Activated naive CD8-positive, alpha-beta T cell (primary cell): ENCODE results near the gene CEACAM8.

Experiments
- H3K27ac Mint-ChIP-seq: one replicate; pipeline ENCODE4 v1.8.0; 2021; ENCODE audit warnings: mixed read lengths
- H3K27me3 Mint-ChIP-seq: one replicate; pipeline ENCODE4 v1.8.0; 2021; ENCODE audit warnings: mixed read lengths
- H3K36me3 Mint-ChIP-seq: one replicate; pipeline ENCODE4 v1.8.0; 2021; ENCODE audit warnings: mixed read lengths
- H3K4me1 Mint-ChIP-seq: one replicate; pipeline ENCODE4 v1.8.0; 2021; ENCODE audit warnings: low read depth, mixed read lengths
- H3K4me3 Mint-ChIP-seq: one replicate; pipeline ENCODE4 v1.8.0; 2021; ENCODE audit warnings: mild to moderate bottlenecking, mixed read lengths
- H3K9me3 Mint-ChIP-seq: one replicate; pipeline ENCODE4 v1.8.0; 2021; ENCODE audit warnings: low read depth, mixed read lengths

Gene CEACAM8

DNA sequence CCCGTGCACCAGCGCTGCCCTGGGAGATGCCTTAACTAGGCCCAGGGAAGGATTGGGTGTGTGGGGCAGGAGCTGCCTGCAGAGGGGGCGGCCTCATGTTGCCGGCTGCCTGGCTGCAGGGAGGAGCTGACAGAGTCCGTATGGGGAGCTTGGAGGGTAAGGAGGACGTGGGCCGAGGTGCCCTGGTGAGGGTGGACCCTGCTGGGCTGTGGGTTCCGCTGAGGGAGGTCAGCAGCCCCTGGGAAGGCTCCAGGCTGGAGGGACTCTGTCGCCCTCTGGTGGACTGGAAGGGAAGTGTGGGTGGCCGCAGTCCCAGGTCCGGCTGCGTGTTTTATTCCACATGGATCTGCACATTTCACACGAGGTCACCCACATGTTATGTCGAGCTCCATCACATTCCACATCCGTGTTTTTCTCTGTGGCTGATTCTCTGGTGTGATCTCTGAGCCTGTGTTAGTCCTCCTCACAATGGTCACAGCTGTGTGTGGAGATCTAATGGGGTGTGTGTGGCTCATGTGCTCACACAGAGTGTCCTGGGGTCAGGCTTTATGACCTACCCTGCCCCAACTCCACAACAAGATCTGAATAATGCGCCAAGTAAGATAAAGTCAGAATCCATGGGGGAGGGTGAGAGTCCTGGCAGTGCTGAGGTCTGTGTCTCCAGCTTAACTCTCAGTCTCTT, 1.8 kb upstream of the CEACAM8 start:
- Mint-ChIP-seq H3K27me3 (peaks cover 3% of the 10 kb centered on the region), H3K4me3 (no peak overlapping the region), H3K9me3 (no peaks in the 10 kb centered on the region), H3K4me1 (no peaks in the 10 kb centered on the region), H3K36me3 (no peaks in the 10 kb centered on the region), H3K27ac (no peak overlapping the region)

GRCh38 chr19:42595550-42596172, 937 bp upstream of the CEACAM8 start:
- peaks cover 3% of the 10 kb centered on the region for H3K27me3 Mint-ChIP-seq
- no peak overlapping the region for H3K4me3 Mint-ChIP-seq
- H3K9me3 Mint-ChIP-seq: no peaks in the 10 kb centered on the region
- H3K4me1 Mint-ChIP-seq: no peaks in the 10 kb centered on the region
- no peak overlapping the region for H3K27ac Mint-ChIP-seq
- H3K36me3 Mint-ChIP-seq: no peaks in the 10 kb centered on the region

- Mint-ChIP-seq H3K36me3 (no peaks in the 10 kb centered on the region), H3K27ac (no peak overlapping the region), H3K4me3 (no peak overlapping the region), H3K4me1 (no peaks in the 10 kb centered on the region), H3K27me3 (peaks cover 3% of the 10 kb centered on the region), H3K9me3 (no peaks in the 10 kb centered on the region)
Observed at GRCh38 chr19:42589792-42590191, 4.9 kb downstream of the CEACAM8 start.

GRCh38 chr19:42584466-42584865, 10.3 kb downstream of the CEACAM8 start:
- H3K27me3 Mint-ChIP-seq: peaks cover 12% of the 10 kb centered on the region
- no peaks in the 10 kb centered on the region for H3K9me3 Mint-ChIP-seq
- H3K27ac Mint-ChIP-seq: no peak overlapping the region
- H3K4me1 Mint-ChIP-seq: no peaks in the 10 kb centered on the region
- no peaks in the 10 kb centered on the region for H3K36me3 Mint-ChIP-seq
- no peak overlapping the region for H3K4me3 Mint-ChIP-seq

- Mint-ChIP-seq H3K36me3 (no peaks in the 10 kb centered on the region), H3K27me3 (peaks cover 13% of the 10 kb centered on the region), H3K4me1 (no peaks in the 10 kb centered on the region), H3K9me3 (no peaks in the 10 kb centered on the region), H3K27ac (no peak overlapping the region), H3K4me3 (no peak overlapping the region)
Observed at GRCh38 chr19:42577016-42577415, 17.7 kb downstream of the CEACAM8 start.

- Mint-ChIP-seq H3K36me3 (no peaks in the 10 kb centered on the region), H3K27ac (no peak overlapping the region), H3K4me3 (no peak overlapping the region), H3K9me3 (no peaks in the 10 kb centered on the region), H3K4me1 (no peaks in the 10 kb centered on the region), H3K27me3 (peaks cover 13% of the 10 kb centered on the region)
Observed at GRCh38 chr19:42576241-42576640, 18.5 kb downstream of the CEACAM8 start.

DNA sequence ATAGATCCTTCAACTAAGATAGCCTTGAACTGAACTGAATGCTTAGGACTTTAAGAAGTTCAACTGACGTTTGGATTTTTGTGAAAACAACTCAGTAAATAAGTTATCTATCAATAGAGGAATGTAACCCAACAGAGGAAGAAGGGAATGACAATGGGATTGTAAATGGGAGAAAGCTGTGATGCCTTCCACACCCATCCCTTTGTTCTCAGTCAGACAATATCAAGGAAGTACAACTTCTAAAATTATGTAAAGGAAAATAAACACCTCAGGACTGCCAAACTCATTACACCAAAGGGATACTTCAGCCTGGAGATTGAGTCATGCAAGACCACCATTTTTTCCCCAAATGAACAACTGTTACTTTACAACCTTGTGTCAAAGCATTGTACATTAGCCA, 21.1 kb downstream of the CEACAM8 start:
- no peaks in the 10 kb centered on the region for H3K36me3 Mint-ChIP-seq
- H3K4me3 Mint-ChIP-seq: no peak overlapping the region
- no peaks in the 10 kb centered on the region for H3K4me1 Mint-ChIP-seq
- H3K27me3 Mint-ChIP-seq: peaks cover 13% of the 10 kb centered on the region
- H3K9me3 Mint-ChIP-seq: no peaks in the 10 kb centered on the region
- H3K27ac Mint-ChIP-seq: no peak overlapping the region

DNA sequence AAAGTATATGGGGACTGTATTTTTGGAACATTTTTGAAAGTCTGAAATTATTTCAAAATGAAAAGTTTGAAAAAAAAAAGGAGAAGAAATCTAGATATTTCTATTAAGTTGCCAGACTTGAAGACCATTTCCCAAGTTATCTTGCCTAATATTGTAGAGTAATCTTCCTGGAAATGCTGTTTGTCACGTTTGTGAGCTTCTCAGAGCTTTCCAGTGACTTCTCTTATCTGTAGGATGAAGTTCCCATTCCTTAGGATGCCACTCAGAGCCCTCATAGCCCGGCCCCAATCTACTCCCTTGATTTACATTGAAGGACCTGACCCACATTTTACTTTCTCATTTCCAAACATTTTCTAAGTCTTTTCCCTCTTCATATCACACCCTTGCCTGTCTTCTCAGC, 23.6 kb downstream of the CEACAM8 start:
- Mint-ChIP-seq H3K9me3 (no peaks in the 10 kb centered on the region), H3K27ac (no peak overlapping the region), H3K36me3 (no peaks in the 10 kb centered on the region), H3K27me3 (peaks cover 10% of the 10 kb centered on the region), H3K4me1 (no peaks in the 10 kb centered on the region), H3K4me3 (no peak overlapping the region)

GRCh38 chr19:42569193-42569592, 25.5 kb downstream of the CEACAM8 start:
- H3K4me1 Mint-ChIP-seq: no peaks in the 10 kb centered on the region
- H3K36me3 Mint-ChIP-seq: no peaks in the 10 kb centered on the region
- no peak overlapping the region for H3K27ac Mint-ChIP-seq
- no peaks in the 10 kb centered on the region for H3K9me3 Mint-ChIP-seq
- peaks cover 10% of the 10 kb centered on the region for H3K27me3 Mint-ChIP-seq
- no peak overlapping the region for H3K4me3 Mint-ChIP-seq

- Mint-ChIP-seq H3K27me3 (peaks cover 5% of the 10 kb centered on the region), H3K4me3 (no peak overlapping the region), H3K4me1 (peaks cover 2% of the 10 kb centered on the region), H3K27ac (no peak overlapping the region), H3K9me3 (no peaks in the 10 kb centered on the region), H3K36me3 (no peaks in the 10 kb centered on the region)
Observed at GRCh38 chr19:42568006-42568405, 26.7 kb downstream of the CEACAM8 start.

GRCh38 chr19:42567567-42567966, 27.2 kb downstream of the CEACAM8 start:
- H3K36me3 Mint-ChIP-seq: no peaks in the 10 kb centered on the region
- no peak overlapping the region for H3K27ac Mint-ChIP-seq
- no peak overlapping the region for H3K4me3 Mint-ChIP-seq
- H3K27me3 Mint-ChIP-seq: peaks cover 3% of the 10 kb centered on the region
- no peaks in the 10 kb centered on the region for H3K9me3 Mint-ChIP-seq
- H3K4me1 Mint-ChIP-seq: peaks cover 2% of the 10 kb centered on the region

DNA sequence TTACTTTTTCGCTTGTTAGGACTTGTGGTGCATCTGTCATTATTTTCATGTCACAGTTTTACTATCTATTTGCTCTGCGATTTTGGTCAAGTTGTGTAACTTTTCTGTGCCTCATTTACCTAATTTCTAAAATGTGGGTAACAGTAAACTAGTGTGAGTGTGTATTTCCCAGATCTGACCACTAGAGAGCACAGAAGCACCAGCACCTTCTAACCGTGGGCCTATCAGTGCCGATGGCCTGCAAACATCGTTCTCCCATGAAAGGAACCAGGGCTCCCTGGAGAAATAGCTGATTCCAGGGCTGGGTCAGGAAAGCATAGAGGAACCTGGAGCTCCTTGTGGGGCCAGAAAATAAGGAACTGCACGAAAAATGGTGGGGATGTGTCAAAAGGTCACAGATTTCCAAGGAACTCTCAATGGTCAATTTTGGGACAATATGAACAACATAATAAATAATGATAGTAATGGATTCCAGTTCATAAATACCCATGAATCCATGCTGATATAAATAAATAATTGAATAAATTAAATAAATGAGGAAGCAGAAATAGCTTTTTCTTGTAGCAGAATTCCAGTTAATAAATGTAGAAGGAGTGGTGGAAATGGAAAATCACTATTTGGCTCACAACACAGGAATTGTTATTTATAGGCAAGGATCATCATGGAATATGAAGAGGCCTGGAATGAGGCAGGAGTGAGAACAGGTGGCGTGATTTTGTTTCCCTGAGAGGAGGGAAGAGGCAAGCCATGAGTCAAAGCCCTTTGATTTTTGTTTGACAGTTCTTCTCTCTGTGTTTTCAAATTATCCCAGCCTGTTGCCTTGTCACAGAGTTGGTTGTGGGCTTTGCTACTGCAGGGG, 31.1 kb downstream of the CEACAM8 start:
- peaks cover 2% of the 10 kb centered on the region for H3K4me1 Mint-ChIP-seq
- H3K4me3 Mint-ChIP-seq: no peak overlapping the region
- H3K27me3 Mint-ChIP-seq: peaks cover 6% of the 10 kb centered on the region
- H3K36me3 Mint-ChIP-seq: no peaks in the 10 kb centered on the region
- no peaks in the 10 kb centered on the region for H3K9me3 Mint-ChIP-seq
- H3K27ac Mint-ChIP-seq: no peak overlapping the region

DNA sequence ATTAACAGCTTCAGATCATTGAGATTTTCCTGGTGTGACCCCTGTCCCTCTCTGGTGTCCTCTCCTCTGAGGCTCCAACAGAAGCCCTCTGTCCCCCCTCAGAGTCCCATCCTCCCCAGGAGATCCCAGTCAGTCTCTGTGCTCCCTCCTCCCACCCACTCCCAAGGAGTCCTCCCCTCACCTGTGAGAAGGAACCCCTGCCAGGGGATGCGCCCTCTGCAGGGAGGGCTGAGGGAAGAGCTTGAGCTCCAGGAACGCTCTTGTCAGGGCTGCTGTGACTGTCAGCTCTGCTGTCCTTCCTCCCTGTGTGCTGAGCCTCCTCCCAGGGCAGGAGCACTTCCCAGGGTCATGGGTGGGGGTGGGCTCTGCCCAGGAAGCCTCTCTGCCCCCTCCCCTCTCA, 33.2 kb downstream of the CEACAM8 start:
- Mint-ChIP-seq H3K36me3 (no peaks in the 10 kb centered on the region), H3K27me3 (peaks cover 14% of the 10 kb centered on the region), H3K27ac (no peak overlapping the region), H3K4me1 (peaks cover 2% of the 10 kb centered on the region), H3K4me3 (no peak overlapping the region), H3K9me3 (no peaks in the 10 kb centered on the region)

- H3K9me3 Mint-ChIP-seq: no peaks in the 10 kb centered on the region
- no peaks in the 10 kb centered on the region for H3K36me3 Mint-ChIP-seq
- peaks cover 14% of the 10 kb centered on the region for H3K27me3 Mint-ChIP-seq
- H3K27ac Mint-ChIP-seq: no peak overlapping the region
- H3K4me3 Mint-ChIP-seq: no peak overlapping the region
- H3K4me1 Mint-ChIP-seq: peaks cover 2% of the 10 kb centered on the region
Observed at GRCh38 chr19:42560731-42561130, 34.0 kb downstream of the CEACAM8 start.

GRCh38 chr19:42558450-42559150, 36.1 kb downstream of the CEACAM8 start:
- no peak overlapping the region for H3K4me3 Mint-ChIP-seq
- peaks cover 19% of the 10 kb centered on the region for H3K27me3 Mint-ChIP-seq
- H3K4me1 Mint-ChIP-seq: peaks cover 4% of the 10 kb centered on the region
- no peaks in the 10 kb centered on the region for H3K36me3 Mint-ChIP-seq
- no peak overlapping the region for H3K27ac Mint-ChIP-seq
- no peaks in the 10 kb centered on the region for H3K9me3 Mint-ChIP-seq
